Osteoblast (primary cell): Measurements from ENCODE around the gene ITIH4. TPM values are rescaled to one million over a fixed set of nuclear protein-coding genes. Genes with fewer than 3 reads are reported as not detected.

Source experiments
- DNase-seq: peaks from one replicate; pipeline ENCODE4 v3.0.0; 2011; ENCODE audit warnings: low spot score, mixed read lengths; ENCODE audit not compliant: insufficient read length; ENCODE audit errors: missing footprints
- H2AFZ ChIP-seq: 2 replicates; pipeline ENCODE4 v1.6.0; 2011; ENCODE audit warnings: mild to moderate bottlenecking, low read length
- H3K27ac ChIP-seq: 2 replicates; pipeline ENCODE4 v1.5.1; 2011; ENCODE audit warnings: mild to moderate bottlenecking, low read depth, low read length, moderate library complexity
- H3K27me3 ChIP-seq: 2 replicates; pipeline ENCODE4 v1.6.0; 2012; ENCODE audit warnings: mild to moderate bottlenecking, control low read depth, inconsistent platforms, low read length, moderate library complexity; ENCODE audit not compliant: insufficient read depth
- H3K36me3 ChIP-seq: 2 replicates; pipeline ENCODE4 v1.5.1; 2011; ENCODE audit warnings: mild to moderate bottlenecking, low read length, control low read depth, moderate library complexity; ENCODE audit not compliant: insufficient read depth
- H3K4me1 ChIP-seq: 2 replicates; pipeline ENCODE4 v1.5.1; 2011; ENCODE audit warnings: mild to moderate bottlenecking, low read length, control low read depth, moderate library complexity; ENCODE audit not compliant: insufficient read depth
- H3K4me2 ChIP-seq: 2 replicates; pipeline ENCODE4 v1.6.0; 2011; ENCODE audit warnings: mild to moderate bottlenecking, low read length; ENCODE audit not compliant: insufficient read depth
- H3K4me3 ChIP-seq: fragments of 200-600 bp; sonication (generic); 3 replicates; pipeline ENCODE4 v1.5.1; 2012; ENCODE audit warnings: mild to moderate bottlenecking, low read length, inconsistent platforms; ENCODE audit not compliant: insufficient read depth
- H3K79me2 ChIP-seq: 2 replicates; pipeline ENCODE4 v1.6.0; 2012; ENCODE audit warnings: mild to moderate bottlenecking, low read length, control low read depth, inconsistent platforms; ENCODE audit not compliant: insufficient read depth
- H3K9me3 ChIP-seq: 2 replicates; pipeline ENCODE4 v1.5.1; 2011; ENCODE audit warnings: low read depth, low read length, control low read depth
- H4K20me1 ChIP-seq: 2 replicates; pipeline ENCODE4 v1.6.0; 2012; ENCODE audit warnings: mild to moderate bottlenecking, low read length, control low read depth; ENCODE audit not compliant: insufficient read depth
- CTCF ChIP-seq: IDR thresholded peaks from 2 replicates; pipeline ENCODE4 v1.5.1; 2011; ENCODE audit warnings: mild to moderate bottlenecking, low read depth, low read length, moderate library complexity; ENCODE audit errors: extremely low read depth
- total RNA-seq: library from RNA; depleted of rRNA; stranded (reverse); fragments of >200 nt; gene quantifications from 2 replicates; pipeline ENCODE4 v1.2.3, GENCODE V29; 2012

ITIH4 gene
- total RNA-seq, 1 donor, result 2.5 TPM

- Histone ChIP-seq H3K79me2 (no peaks in the 10 kb centered on the region), H3K4me3 (no peak overlapping the region), H3K9me3 (no peaks in the 10 kb centered on the region), H2AFZ (no peak overlapping the region), H3K4me1 (no peaks in the 10 kb centered on the region), H3K27me3 (no peaks in the 10 kb centered on the region), H3K4me2 (no peak overlapping the region), H3K27ac (no peak overlapping the region), H3K36me3 (peaks cover 5% of the 10 kb centered on the region), H4K20me1 (peaks cover 4% of the 10 kb centered on the region)
- TF ChIP-seq CTCF, result no peak
- DNase-seq, result peak; percentile 32
Measured at GRCh38 chr3:52839268-52839575, 8.8 kb upstream of the ITIH4 start.

- H3K27ac ChIP-seq, result no peak overlapping the region
- H3K9me3 ChIP-seq, result no peaks in the 10 kb centered on the region
- no peak overlapping the region for H3K4me3 ChIP-seq
- H3K79me2 ChIP-seq, result no peaks in the 10 kb centered on the region
- peak; percentile 30 for DNase-seq
- peaks cover 4% of the 10 kb centered on the region for H4K20me1 ChIP-seq
- no peaks in the 10 kb centered on the region for H3K4me1 ChIP-seq
- no peak overlapping the region for H3K4me2 ChIP-seq
- H3K36me3 ChIP-seq, result peaks cover 5% of the 10 kb centered on the region
- H3K27me3 ChIP-seq, result no peaks in the 10 kb centered on the region
- no peak overlapping the region for H2AFZ ChIP-seq
- no peak for TF ChIP-seq CTCF
Measured at GRCh38 chr3:52838561-52839267, 8.2 kb upstream of the ITIH4 start.

- Histone ChIP-seq H3K4me1 (peaks cover 3% of the 10 kb centered on the region), H3K27me3 (no peaks in the 10 kb centered on the region), H3K79me2 (no peaks in the 10 kb centered on the region), H4K20me1 (peaks cover 11% of the 10 kb centered on the region), H3K4me2 (no peak overlapping the region), H3K27ac (no peak overlapping the region), H3K4me3 (no peak overlapping the region), H3K9me3 (no peaks in the 10 kb centered on the region), H2AFZ (no peak overlapping the region), H3K36me3 (peaks cover 5% of the 10 kb centered on the region)
- no peak for TF ChIP-seq CTCF
- DNase-seq, result peak; percentile 45
Measured at GRCh38 chr3:52836986-52837385, 6.5 kb upstream of the ITIH4 start.

GRCh38 chr3:52836471-52836845 lies 6.0 kb upstream of the ITIH4 start:
- Histone ChIP-seq H4K20me1 (peaks cover 12% of the 10 kb centered on the region), H3K4me3 (no peak overlapping the region), H3K79me2 (no peaks in the 10 kb centered on the region), H3K4me2 (no peak overlapping the region), H2AFZ (no peak overlapping the region), H3K4me1 (peaks cover 8% of the 10 kb centered on the region), H3K27ac (no peak overlapping the region), H3K36me3 (peaks cover 3% of the 10 kb centered on the region), H3K9me3 (no peaks in the 10 kb centered on the region), H3K27me3 (no peaks in the 10 kb centered on the region)
- no peak for TF ChIP-seq CTCF
- DNase-seq, result peak; percentile 43
